H4 (cell line): Measurements from ENCODE around the gene FNDC3B. TPM values are rescaled to one million over a fixed set of nuclear protein-coding genes. Genes with fewer than 3 reads are reported as not detected.

Experiments used
- DNase-seq: peaks from one replicate; pipeline ENCODE4 v3.0.0-alpha.2; 2015; ENCODE audit warnings: low spot score
- total RNA-seq: library from RNA; depleted of rRNA; stranded (reverse); fragments of >200 nt; shearing (Covaris generic); gene quantifications from 2 replicates; pipeline ENCODE4 v1.2.3, GENCODE V29; 2014

The FNDC3B gene
- total RNA-seq, 1 experiment from 2014 or later: 65.8 TPM

DNA sequence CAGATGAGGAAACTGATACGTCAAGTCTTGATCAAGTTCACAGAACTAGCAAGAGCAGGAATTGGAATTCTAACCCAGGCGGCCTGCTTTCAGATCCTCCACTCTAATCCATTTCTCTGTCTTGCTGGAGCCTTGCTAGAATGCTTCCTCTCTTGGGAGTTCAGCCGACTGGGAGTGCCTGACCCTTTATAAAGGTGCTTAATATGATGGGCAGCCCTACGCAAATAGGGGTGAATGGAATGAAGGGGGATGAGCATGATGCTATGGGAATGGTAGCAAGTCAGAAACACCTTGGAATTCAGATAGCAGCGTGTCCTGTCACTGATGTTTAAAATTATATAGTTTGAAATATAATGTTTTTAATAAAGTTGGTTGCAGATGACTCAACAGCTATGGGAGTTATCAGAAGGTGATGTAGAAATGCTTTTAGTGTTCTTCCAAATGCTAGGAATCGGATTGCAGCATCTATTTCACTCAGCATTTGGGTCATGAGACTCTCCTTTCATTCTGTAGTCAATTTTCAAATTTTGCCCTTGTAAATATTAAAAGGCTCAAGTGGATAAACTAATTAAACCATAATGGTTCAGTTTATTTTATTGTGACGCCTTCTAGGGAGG is 150.7 kb downstream of the FNDC3B start:
- no peak for DNase-seq

DNA sequence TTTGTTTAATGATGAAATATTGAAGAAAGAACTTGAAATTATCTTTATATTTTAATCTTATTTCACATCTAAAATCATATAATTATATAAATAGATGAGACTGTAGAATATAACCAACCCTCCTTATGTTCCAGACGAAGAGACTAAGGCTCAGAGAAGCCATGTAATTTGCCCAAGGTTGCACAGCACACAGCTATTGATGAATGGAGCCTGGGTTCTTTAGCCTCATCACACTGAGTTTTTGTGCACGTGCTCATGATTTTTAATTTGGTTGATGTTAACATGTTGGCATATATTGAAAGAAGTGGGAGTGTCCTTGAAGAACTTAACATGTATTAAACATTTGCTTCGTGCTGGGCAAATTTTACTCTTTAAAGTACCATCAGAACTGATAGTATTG is 151.6 kb downstream of the FNDC3B start:
- DNase-seq: no peak

DNA sequence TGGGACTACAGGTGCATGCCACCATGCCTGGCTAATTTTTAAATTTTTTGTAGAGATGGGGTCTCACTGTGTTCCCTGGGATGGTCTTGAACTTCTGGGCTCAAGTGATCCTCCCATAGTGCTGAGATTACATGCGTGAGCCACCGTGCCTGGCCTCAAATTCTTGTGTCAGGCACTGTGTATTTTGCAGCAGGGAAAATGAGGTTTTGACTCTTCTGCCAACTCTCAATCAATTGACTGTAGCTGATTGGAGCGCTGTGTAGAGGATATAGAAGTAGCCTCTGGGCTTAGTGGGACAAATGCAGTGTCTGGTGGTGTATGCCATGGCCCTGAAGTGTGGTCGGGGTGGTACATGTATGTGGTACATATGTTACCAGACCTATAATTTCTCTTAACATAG is 152.3 kb downstream of the FNDC3B start:
- DNase-seq: no peak

DNA sequence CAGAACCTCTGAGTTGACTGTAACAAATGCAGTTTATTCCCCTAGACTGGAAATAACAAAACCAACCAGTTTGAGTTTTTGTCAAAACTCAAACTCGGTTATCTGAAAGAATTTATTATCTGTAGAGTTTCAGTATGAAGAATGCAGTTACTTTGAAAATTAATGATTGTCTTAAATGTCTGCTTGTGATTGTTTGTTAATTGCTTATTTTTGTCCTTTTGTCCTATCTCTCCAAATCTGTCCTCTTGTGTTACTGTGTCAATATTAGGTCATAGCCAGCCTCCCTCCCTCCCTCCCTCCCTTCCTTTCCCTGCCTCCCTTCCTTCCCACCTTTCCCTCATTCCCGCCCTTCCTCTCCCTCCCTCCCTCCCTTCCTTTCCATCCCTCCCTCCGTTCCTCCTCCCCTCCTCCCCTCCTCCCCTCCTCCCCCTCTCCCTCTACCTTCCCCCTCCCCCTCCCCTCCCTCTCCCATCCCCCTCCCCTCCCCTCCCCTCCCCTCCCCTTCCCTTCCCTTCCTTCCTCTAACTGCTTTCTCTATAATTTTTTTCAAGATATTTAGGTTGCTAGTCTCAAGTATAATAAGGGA is 153.5 kb downstream of the FNDC3B start:
- no peak for DNase-seq

DNA sequence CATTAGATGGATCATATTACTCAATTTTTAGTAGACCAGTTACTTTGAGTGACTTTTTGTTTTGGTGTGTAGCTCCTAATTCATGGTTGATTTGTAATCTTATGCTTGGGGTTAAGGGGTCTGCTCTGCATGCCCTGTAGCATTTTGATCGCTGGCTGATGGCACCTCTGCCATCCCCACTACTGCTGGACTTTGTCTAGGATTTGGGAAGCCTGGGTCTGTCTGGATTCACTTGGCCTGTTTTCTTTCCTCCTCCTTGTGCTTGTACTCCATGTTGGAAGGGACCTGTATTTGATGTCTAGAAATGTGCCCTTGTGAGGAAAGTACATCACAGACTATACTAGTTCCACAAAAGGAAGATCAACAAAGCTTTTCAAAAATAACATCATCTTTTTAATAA is 154.1 kb downstream of the FNDC3B start:
- DNase-seq: no peak

DNA sequence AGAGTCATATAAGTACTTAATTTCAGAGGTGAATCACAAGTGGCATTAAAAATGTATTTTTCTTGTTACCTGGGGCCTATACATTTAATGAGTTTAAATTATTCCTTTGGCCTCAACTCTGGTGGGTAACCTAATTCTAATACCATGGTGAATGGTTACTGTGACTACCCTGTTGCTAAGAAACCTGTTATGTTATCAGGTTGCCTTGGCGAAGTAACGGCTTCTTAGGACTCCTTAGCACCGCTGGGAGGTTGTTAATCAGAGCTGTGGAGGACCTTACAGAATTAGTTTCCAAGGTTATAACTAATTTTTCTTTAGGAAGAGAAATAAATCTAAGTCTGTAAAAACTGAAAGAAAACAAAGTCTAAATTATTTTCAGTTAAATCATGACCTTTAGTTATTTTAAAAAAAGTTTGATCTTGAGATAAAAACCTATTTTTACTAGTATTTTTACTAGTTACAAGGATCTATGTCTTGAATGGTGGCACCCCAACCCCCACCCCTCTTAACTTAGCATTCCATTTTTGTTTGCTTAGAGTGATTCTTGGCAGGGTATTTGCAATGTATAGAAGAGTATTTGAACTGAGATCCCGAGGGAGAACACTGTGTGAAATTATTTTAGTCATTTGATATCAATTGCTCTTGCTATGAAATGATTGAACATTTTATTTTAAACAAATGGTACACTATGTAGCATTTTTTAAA is 155.5 kb downstream of the FNDC3B start:
- no peak for DNase-seq

DNA sequence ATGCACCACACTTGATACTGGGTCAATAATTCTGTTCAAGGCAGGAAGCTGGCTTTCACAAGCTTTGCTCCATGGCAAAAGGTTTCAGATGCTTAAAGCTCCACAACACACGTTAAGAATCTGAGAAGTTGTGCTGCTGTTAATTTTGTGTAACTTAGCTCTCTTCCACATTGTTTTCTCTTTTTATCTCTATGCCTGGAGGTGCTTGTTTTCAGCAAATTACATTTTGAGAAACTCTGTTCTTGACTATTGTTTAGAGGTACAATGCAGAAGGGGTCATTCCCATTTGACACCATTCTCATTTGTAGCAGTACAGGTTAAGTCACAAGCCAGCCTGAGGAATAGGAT is 156.0 kb downstream of the FNDC3B start:
- DNase-seq: no peak

DNA sequence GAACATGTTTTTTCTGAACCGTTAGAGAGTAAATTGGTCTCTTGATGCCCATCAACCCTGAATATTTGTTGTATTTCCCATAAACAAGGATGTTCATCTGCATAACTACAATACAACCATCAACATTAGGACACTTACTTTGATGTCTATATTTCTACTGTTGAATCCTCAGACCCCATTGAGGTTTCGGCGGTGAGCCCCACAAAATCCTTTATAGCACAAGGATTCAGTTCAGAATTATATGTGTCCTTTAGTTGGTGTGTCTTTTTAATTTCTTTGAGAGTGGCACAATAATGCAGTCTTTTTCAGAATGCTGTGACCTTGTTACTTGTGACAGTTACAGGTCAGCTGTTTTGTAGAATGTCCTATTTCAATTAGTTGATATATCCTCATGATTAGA is 158.0 kb downstream of the FNDC3B start:
- no peak for DNase-seq

DNA sequence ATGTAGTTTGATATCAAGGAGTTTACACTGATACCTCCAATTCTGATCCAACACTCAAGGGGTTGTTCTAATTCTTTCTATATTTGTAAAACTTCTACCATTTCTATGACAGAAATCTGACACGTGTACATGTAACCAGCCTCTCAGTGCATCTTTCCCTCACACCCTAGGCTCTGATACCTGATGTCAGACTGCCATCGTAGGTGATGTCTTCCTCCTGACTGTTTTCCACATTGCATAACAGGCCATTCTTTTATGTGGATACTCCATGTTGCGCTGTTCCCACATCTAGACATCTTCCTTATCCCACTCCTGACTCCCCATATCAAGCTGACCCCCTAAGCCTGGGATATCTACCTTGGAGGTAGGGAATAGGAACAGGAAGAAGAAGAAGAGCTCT is 159.1 kb downstream of the FNDC3B start:
- no peak for DNase-seq

DNA sequence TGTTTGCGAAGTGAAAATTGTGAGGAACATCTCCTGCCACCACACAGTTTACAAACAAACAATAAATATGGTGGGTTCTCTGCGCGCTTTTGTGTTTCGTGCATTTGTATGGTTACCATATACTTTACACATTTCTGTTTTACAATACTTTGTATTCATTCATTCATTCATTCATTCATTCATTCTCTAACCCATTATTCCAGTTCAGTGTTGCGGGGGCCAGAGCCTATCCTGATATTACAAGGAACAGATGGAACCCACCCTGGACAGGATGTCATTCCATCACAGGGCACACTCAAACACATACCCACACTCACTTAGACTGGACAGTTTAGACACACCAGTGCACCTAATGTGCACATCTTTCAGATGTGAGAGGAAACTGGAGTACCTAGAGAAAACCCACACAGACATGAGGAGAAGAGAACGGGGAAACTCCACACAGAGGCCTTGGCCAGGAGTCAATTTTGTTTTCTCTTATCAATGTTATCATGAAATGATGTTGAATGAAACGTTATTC is 160.5 kb downstream of the FNDC3B start:
- no peak for DNase-seq

DNA sequence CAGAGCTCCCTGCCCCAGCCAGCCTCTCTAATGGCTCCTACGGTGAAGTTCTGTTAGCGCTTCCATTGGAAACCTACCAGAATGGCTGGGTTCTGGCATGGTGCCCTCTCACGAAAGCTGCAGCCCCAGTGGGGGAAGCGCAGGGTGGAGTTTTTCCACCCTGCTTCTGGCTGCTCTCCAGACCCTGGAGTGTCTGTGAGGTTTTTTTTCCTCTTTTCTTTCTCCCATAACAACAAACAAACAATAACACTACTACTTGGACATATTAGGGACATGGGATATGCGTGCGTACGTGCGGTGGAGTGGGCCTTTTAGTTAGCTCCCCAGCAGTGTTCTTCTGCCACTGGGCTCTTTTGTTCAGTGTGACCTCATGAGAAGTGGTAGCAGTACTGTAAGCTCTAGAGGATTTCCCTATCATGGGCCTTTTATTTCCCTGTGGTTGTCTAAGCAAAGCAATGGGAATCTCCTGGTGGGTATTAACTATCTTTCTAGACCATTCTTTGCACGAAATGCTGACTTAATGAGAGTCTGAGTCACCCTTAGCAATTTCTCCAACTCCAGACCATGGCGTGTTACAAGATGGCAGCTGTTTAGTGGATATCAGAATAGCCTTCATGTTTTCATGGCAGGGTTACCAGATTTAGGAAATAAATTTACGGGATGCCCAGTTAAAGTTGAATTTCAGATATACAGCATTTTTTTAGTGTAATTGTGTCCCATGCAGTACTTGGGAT is 161.9 kb downstream of the FNDC3B start:
- DNase-seq: peak; percentile 99

DNA sequence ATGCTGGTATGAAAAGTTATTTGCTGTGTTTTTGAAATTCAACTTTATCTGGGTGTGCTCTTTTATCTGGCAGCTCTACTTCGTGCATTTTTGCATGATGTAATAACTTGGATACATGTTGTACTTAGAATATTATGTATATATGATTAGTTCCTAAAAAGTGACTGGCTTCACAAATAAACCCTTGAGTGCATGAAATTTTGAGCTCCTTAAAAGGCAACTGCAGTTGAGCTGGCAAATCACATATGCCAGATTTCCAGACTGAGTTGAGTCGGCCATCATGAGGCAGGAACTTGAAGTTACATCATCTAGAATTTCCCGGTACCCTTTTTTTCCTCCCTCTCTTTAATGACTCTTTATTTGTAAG is 162.5 kb downstream of the FNDC3B start:
- peak; percentile 81 for DNase-seq

DNA sequence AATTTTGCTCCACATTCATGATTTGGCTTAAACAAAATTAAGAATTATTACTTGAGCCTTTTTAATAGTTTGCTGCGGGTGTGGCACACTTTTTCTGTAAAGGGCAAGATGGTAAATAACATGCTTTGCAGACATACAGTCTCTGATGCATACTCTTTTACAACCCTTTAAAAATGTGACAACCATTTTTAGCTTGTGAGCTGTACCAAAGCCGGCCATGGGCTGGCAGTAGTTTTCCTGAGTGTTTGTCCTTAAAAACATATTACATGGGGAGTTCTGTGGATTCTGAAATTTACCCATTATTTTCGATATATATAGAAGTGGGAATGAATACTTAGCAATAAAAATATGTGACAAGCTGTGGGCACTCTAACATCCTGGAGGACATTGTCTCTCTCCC is 163.4 kb downstream of the FNDC3B start:
- DNase-seq: no peak

DNA sequence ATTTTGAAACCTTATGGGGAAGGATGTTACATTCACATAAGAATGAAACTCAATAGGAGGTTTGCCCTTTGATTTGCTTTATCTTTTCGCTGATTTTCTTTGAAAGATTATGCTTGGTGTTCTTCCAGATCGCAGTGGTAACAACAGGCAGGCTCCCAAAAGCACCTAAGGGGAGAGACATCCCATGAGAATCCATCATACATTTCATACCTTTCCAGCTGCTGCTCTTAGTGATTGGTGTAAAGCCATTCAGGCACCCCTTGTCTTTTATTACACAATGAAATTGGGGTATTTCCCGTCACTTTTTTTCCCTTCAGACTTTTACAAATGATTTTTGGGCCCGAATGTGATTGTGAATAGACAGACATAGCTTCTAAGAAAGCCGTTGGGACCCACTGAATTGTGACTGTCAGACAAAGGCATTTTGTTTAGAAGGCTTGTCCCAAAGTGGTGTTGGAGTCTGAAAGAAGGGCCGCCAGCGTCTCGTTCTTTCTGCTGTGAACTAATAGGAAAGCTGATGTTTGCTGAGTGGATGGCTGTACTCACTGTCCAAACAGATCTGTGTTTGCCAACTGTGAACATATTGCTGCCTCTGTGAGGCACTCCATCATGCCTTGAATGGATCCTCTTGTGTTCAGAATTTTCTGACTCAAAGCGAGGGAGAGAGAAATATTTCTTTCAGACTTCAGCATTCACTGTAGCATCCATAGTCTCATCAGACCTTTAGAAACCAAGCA is 164.3 kb downstream of the FNDC3B start:
- DNase-seq: no peak

DNA sequence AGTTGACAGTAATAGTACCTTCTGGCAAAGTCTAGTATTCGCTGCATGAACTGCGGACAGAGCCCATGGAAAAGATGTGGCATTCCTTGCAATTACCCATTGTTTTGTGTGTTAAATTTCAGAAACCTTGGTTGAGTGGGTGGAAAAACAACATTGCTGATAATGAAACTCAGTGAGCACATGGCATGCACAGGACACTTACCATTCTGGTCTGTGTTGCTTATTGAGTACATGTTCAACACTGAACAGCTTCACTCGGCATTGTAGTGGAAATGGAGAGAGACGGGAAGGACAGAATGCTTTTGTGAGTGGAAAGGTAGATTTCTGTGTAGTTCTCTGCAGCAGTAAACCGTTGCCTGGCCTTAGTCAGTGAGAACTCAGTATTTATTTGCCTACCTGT is 165.3 kb downstream of the FNDC3B start:
- DNase-seq: no peak

DNA sequence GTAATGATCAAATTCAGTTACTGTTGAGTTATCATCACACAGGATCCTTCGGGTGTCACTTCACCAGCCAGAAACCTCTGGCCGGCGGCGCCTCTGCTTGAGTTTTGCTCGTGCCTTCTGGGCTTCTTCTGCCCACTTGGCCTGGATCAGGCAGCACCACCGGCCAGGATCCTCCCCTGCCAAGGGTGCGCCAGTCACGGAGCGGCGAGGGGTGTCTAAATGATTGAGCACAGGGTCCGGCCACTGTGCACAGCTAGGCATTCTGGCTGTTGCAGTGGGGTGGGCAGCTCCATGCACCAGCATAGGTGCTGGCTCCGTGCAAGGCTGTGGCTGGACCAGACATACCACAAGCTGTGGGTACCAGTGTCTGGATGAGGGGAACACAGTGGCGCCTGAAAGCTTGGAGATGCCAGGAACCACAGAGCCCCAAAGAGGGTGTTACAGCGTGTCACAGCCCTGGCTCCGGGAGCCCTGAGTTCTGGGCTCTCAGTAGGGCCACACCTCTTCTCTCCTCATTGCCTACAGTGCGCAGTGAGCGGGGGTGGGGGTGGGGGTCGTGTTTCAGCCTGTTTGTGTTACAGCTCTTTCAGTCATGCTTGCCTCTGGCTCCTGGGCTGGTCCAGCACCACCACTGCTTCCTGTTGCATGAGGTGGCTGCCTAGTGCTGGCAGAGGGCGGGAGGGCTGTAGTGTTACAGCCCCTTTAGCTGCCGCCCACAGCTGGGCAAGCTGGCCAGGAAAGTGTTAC is 169.4 kb downstream of the FNDC3B start:
- peak; percentile 85 for DNase-seq

DNA sequence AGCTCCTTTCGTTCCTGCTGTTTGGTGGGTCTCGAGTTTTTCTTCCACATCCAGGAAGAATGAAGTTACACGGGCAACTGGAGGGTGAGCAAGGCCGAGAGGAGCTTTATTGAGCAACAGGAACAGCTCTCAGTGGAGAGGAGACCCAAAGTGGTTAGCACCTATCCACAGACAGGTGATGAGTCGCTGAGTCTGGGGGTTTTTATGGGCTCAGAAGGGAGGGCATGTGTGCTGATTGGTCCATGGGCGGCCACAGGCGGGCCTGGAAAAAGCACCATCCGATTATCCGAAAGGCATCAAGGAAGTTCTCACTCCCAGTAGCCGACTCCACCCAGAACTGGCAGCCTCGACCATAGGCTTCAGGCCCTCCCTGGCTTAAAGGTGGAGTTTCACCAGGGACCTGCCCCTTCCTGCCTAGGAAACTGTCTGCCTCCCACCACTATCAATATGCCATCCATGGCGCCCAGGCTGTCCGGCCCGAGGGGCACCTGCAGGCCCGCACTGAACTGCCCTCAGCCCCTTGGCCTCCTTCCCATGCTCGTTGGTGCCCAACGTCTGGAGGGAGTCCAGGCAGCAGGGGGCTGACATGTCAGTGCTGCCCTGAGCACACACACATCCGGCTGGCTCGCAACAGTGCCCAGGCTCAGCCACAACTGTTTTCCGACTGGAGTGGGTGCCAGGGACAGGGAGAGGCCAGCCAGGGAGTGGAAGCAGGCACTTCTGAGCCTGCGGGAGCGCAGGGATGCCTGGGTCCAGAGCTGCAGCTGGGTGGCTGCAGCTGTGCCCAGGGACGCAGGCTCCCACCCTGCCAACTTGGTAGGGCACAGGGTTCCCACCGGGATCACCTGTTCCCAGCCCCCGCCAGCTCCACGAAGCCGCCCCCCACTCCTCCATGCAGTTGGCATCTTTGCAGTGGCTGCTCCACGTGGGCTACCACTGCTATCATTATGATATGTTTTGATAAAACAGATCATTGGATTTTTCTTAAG is 170.2 kb downstream of the FNDC3B start:
- peak; percentile 82 for DNase-seq

DNA sequence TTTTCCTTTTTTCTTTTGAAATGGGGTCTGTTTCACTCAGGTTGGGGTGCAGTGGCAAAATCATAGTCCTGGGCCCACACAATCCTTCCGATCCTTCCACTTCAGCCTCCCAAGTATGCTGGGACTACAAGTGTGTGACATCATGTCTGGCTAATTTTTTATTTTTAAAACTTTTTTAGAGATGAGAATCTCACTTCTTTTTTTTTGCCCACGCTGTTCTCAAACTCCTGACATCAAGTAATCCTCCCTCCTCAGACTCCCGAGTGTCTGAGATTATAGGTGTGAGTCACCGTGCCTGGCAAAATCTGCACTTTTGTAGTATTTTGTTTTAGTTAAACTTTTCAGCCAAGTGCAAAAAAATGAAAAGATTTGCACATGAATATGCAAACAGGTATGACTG is 171.0 kb downstream of the FNDC3B start:
- DNase-seq: no peak

DNA sequence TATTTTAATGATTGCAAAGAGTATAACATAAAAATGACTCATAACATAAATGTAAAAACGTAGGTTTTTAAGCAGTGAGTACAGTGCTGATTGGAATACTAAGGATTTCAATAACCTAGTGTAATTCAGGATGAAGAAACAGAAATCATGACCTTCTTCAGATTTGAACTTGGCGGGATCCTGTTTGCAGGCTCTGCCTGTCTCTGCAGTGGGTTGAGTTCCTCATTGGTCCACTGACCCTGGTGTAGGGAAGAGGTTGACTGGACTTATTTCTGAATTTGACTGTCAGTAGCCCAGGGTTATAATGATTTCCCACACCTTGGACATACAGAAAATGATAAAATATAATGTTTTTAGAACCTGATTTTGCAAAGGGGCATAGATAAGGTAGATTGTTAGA is 171.7 kb downstream of the FNDC3B start:
- DNase-seq: no peak

DNA sequence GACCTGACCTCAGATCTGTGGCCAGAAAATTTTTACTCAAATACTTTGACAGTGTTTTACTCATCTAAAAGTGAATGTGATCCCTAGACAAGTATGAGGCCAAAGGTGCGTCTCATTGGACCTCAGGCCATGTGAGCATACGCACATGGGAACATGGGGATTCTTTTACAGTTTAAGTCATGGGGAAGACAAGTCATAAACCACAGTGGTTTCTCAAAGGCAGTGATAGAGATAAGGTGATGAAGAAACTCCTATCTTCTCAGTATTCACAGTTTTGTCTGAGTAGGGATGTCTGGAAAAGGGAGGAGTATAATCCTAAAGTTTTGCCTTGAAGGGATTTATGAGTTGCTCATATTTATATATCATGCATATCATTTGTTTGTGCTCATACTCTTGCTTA is 173.8 kb downstream of the FNDC3B start:
- DNase-seq: no peak
